ENCODE measurements around the gene A2M.

DNA sequence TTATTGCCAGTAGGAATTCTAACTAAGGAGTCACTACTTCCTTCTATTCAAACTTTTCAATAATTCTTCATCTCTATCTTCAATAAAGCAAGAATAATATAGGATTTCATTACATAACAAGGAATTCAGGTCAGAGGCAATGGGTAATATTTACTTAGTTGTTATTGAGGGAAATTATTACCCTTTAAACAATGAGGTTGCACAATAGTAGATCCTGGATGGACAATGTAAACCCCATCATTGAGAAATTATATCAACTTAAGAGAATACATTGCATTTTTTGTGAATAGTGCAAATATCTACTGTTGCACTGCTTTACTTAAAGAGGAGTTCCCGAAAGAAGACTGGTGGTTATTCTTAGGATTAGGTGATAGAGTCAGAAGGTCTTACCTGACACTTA, 43.8 kb downstream of the A2M start:
- TF ChIP-seq, protein P1, sequence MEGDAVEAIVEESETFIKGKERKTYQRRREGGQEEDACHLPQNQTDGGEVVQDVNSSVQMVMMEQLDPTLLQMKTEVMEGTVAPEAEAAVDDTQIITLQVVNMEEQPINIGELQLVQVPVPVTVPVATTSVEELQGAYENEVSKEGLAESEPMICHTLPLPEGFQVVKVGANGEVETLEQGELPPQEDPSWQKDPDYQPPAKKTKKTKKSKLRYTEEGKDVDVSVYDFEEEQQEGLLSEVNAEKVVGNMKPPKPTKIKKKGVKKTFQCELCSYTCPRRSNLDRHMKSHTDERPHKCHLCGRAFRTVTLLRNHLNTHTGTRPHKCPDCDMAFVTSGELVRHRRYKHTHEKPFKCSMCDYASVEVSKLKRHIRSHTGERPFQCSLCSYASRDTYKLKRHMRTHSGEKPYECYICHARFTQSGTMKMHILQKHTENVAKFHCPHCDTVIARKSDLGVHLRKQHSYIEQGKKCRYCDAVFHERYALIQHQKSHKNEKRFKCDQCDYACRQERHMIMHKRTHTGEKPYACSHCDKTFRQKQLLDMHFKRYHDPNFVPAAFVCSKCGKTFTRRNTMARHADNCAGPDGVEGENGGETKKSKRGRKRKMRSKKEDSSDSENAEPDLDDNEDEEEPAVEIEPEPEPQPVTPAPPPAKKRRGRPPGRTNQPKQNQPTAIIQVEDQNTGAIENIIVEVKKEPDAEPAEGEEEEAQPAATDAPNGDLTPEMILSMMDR (conservative IDR thresholded peaks at IDR 0.05), result no peak
- TF ChIP-seq EZH2 (IDR thresholded peaks at IDR 0.05; ENCODE audit: low read depth), result no peak

Data from PC-9 (cell line).